Heart left ventricle (tissue), 13 donors: Measurements from ENCODE around the gene RGS10.

Source experiments
- POLR2A ChIP-seq, 2 donors: fragments of 450-650 bp; IDR thresholded peaks; one replicate each; pipeline ENCODE4 v1.6.1; 2017; ENCODE audit warnings: antibody characterized with exemption in 2 of 2, mild to moderate bottlenecking in 2 of 2, moderate library complexity in 2 of 2
- TF ChIP-seq, protein P1 (sequence below), 12 donors: fragments of 200-600 bp; sonication (generic) in 4 of 12; IDR thresholded peaks; one replicate each; pipeline versions ENCODE4 v1.5.0 to v1.8.0; 2018 to 2022; ENCODE audit warnings: antibody characterized with exemption in 12 of 12, mild to moderate bottlenecking in 5 of 12
- donor health status: ischemic (EF 13 %, LVEDD 7.1; RV severe dilation, severe dysfunction).
- donor health status: DM: no; HTN: yes; CAD: no.
- donor health status: DM: no; HTN: no; CAD: no.
- donor health status: ischemic (EF 25% LVEDD 6.9; RV normal size, moderate dysfunction).
- donor health status: ischemic (EF 25% LVEDD 5.7; RV mildly dilated, moderate dysfunction).
- donor health status: ischemic (EF 35%, LVEDD 5.7; RV mildly dilated, moderate dysfunction).
- donor health status: nonischemic (EF 11% LVEDD 7.7; RV severe dilation, severe dysfunction).
- donor health status: DM: yes; HTN: yes; CAD: no.
- donor health status: PGD.
- donor health status: ischemic (EF 29% LVEDD 5.4; RV normal size, mild dysfunction).
- donor health status: nonischemic (EF 23%, LVEDD 6.1; RV moderate dilation, normal function).

DNA sequence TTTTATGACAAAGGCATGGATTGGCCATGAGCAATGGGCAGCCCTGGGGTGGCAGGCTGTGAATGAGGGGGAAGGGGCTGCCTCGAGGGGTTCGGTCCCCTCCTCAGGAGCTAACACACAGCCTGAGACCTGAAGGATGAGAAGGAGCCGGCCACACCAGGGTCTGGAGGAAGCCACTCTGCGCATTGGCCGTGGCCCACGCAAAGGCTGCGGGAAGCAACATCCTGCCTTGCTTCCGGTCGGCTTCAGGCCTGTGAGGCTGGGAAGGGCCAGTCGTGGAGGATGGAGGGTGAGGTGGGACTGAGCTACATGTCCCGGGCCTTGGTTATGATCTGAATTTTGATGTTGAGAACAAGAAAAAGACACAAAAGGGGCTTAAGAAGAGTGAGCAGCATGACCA is 49.4 kb downstream of the RGS10 start:
- TF ChIP-seq, protein P1, sequence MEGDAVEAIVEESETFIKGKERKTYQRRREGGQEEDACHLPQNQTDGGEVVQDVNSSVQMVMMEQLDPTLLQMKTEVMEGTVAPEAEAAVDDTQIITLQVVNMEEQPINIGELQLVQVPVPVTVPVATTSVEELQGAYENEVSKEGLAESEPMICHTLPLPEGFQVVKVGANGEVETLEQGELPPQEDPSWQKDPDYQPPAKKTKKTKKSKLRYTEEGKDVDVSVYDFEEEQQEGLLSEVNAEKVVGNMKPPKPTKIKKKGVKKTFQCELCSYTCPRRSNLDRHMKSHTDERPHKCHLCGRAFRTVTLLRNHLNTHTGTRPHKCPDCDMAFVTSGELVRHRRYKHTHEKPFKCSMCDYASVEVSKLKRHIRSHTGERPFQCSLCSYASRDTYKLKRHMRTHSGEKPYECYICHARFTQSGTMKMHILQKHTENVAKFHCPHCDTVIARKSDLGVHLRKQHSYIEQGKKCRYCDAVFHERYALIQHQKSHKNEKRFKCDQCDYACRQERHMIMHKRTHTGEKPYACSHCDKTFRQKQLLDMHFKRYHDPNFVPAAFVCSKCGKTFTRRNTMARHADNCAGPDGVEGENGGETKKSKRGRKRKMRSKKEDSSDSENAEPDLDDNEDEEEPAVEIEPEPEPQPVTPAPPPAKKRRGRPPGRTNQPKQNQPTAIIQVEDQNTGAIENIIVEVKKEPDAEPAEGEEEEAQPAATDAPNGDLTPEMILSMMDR (IDR thresholded peaks at IDR 0.05), result no peak
- no peak for TF ChIP-seq POLR2A (IDR thresholded peaks at IDR 0.05)
